GM19438 (cell line): ENCODE results near the gene RLIM.
A peak's percentile ranks its signal among the peaks of the same experiment; 100 is the strongest.

ENCODE experiments used
- ATAC-seq: cut with Tn5 transposase; IDR thresholded peaks from one replicate; pipeline ENCODE4 v1.9.1; 2021; ENCODE audit warnings: low read depth; ENCODE audit not compliant: unreplicated experiment

RLIM gene

GRCh38 chrX:74540635-74541249 is 73.7 kb downstream of the RLIM start:
- no peak for ATAC-seq

GRCh38 chrX:74536832-74537371 is 77.5 kb downstream of the RLIM start:
- peak; percentile 27 for ATAC-seq

GRCh38 chrX:74536152-74536831 is 78.1 kb downstream of the RLIM start:
- peak; percentile 59 for ATAC-seq

- ATAC-seq: peak; percentile 34
Measured at GRCh38 chrX:74535408-74536151, 78.8 kb downstream of the RLIM start.
